ENCODE measurements around the gene RIMS4. TPM values are rescaled to one million over a fixed set of nuclear protein-coding genes. Genes with fewer than 3 reads are reported as not detected.
A peak's percentile ranks its signal among the peaks of the same experiment; 100 is the strongest.

Gene RIMS4
- total and polyA plus RNA-seq, 2 of the 13 experiments (the other 11 are each of a cell fraction or from before 2014, with no cell fraction given), result 0.01 to 0.07 TPM

DNA sequence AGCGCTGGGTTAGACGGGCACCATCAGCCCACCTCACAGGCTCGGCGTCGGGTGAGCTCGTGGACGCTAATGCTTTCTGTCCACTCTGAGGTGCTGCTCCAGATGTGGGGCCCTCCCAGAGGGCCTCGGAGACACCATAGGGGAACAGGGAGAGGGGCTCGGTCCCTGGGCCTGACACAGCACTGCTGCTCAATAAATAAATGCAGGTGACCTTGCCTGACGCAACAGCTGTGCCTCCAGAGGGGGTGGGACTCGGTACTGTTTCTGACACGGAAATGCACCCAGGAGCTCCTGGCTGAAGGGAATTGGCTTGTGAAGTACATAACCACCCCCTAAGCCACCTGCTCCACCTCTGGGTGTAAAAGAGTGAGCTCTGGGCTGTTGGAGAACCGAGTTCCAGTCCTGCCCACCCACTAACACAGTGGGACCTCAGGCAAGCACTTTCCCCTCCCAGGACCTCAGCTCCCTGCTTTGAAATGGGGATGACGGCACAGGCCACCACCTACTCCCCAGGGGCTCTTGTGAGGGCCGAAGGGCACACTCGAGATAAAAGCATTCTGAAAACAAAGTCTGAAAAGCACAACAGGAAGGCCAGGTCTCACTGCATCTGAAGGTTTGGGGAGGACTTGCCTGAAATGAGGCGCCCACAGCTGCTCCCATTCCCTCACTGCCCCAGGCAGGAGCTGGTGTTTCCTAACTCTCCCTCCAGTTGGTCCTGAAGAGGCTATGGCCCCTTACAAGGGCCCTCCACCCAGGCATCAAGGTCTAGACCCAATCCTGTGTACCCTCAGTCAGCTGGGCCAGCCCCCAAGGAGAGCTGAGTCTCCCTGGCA lies 58.0 kb downstream of the RIMS4 start (continued):
- no peak for TF ChIP-seq YY1 (IDR thresholded peaks at IDR 0.05; ENCODE audit: insufficient read depth, insufficient replicate concordance, low read depth, low read length)
- TF ChIP-seq ZSCAN9 (CRISPR knock-in tag; IDR thresholded peaks at IDR 0.05; ENCODE audit: borderline replicate concordance), result no peak
- no peak for TF ChIP-seq ZNF264 (CRISPR knock-in tag; IDR thresholded peaks at IDR 0.05)
- no peak for TF ChIP-seq ZBTB20 (CRISPR knock-in tag; IDR thresholded peaks at IDR 0.05; ENCODE audit: borderline replicate concordance, low read depth)
- TF ChIP-seq, protein P1, sequence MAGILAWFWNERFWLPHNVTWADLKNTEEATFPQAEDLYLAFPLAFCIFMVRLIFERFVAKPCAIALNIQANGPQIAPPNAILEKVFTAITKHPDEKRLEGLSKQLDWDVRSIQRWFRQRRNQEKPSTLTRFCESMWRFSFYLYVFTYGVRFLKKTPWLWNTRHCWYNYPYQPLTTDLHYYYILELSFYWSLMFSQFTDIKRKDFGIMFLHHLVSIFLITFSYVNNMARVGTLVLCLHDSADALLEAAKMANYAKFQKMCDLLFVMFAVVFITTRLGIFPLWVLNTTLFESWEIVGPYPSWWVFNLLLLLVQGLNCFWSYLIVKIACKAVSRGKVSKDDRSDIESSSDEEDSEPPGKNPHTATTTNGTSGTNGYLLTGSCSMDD (CRISPR knock-in tag; IDR thresholded peaks at IDR 0.05), result 0 out of 2 replicates have a peak, but pooled peaks have one; percentile 26
- TF ChIP-seq MBNL3 (CRISPR knock-in tag; conservative IDR thresholded peaks at IDR 0.05), result no peak
- TF ChIP-seq TAF1 (CRISPR knock-in tag; IDR thresholded peaks at IDR 0.05), result 0 out of 2 replicates have a peak, but pooled peaks have one; percentile 12
- TF ChIP-seq ZNF878 (CRISPR knock-in tag; IDR thresholded peaks at IDR 0.05), result no peak
- no peak for TF ChIP-seq ZNF235 (CRISPR knock-in tag; IDR thresholded peaks at IDR 0.05; ENCODE audit: borderline replicate concordance)
- no peak for TF ChIP-seq ZNF75D (CRISPR knock-in tag; IDR thresholded peaks at IDR 0.05; ENCODE audit: borderline replicate concordance)
- TF ChIP-seq ATF7-NPFF (CRISPR knock-in tag; IDR thresholded peaks at IDR 0.05; ENCODE audit: low read depth), result no peak
- no peak for TF ChIP-seq KLF9 (CRISPR knock-in tag; IDR thresholded peaks at IDR 0.05; ENCODE audit: low read depth)
- no peak for TF ChIP-seq RXRA (CRISPR knock-in tag; IDR thresholded peaks at IDR 0.05)
- no peak for TF ChIP-seq MYC (CRISPR knock-in tag; IDR thresholded peaks at IDR 0.05; ENCODE audit: borderline replicate concordance)
- no peak for TF ChIP-seq ATF7 (IDR thresholded peaks at IDR 0.05)
- no peak for TF ChIP-seq ATF7 (CRISPR knock-in tag; IDR thresholded peaks at IDR 0.05)
- no peak for TF ChIP-seq JUND (CRISPR knock-in tag; IDR thresholded peaks at IDR 0.05)
- TF ChIP-seq, protein P2, sequence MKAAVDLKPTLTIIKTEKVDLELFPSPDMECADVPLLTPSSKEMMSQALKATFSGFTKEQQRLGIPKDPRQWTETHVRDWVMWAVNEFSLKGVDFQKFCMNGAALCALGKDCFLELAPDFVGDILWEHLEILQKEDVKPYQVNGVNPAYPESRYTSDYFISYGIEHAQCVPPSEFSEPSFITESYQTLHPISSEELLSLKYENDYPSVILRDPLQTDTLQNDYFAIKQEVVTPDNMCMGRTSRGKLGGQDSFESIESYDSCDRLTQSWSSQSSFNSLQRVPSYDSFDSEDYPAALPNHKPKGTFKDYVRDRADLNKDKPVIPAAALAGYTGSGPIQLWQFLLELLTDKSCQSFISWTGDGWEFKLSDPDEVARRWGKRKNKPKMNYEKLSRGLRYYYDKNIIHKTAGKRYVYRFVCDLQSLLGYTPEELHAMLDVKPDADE (CRISPR knock-in tag; IDR thresholded peaks at IDR 0.05), result no peak
- no peak for TF ChIP-seq ZNF256 (CRISPR knock-in tag; conservative IDR thresholded peaks at IDR 0.05)
- TF ChIP-seq, protein P3, sequence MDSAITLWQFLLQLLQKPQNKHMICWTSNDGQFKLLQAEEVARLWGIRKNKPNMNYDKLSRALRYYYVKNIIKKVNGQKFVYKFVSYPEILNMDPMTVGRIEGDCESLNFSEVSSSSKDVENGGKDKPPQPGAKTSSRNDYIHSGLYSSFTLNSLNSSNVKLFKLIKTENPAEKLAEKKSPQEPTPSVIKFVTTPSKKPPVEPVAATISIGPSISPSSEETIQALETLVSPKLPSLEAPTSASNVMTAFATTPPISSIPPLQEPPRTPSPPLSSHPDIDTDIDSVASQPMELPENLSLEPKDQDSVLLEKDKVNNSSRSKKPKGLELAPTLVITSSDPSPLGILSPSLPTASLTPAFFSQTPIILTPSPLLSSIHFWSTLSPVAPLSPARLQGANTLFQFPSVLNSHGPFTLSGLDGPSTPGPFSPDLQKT (CRISPR knock-in tag; IDR thresholded peaks at IDR 0.05; ENCODE audit: borderline replicate concordance), result 0 out of 2 replicates have a peak, but pooled peaks have one; percentile 12
- TF ChIP-seq ZNF230 (CRISPR knock-in tag; IDR thresholded peaks at IDR 0.05), result no peak
- TF ChIP-seq KLF15 (CRISPR knock-in tag; IDR thresholded peaks at IDR 0.05; ENCODE audit: borderline replicate concordance), result no peak
- TF ChIP-seq, protein P4, sequence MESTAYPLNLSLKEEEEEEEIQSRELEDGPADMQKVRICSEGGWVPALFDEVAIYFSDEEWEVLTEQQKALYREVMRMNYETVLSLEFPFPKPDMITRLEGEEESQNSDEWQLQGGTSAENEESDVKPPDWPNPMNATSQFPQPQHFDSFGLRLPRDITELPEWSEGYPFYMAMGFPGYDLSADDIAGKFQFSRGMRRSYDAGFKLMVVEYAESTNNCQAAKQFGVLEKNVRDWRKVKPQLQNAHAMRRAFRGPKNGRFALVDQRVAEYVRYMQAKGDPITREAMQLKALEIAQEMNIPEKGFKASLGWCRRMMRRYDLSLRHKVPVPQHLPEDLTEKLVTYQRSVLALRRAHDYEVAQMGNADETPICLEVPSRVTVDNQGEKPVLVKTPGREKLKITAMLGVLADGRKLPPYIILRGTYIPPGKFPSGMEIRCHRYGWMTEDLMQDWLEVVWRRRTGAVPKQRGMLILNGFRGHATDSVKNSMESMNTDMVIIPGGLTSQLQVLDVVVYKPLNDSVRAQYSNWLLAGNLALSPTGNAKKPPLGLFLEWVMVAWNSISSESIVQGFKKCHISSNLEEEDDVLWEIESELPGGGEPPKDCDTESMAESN (CRISPR knock-in tag; conservative IDR thresholded peaks at IDR 0.05), result no peak
- TF ChIP-seq, protein P5, sequence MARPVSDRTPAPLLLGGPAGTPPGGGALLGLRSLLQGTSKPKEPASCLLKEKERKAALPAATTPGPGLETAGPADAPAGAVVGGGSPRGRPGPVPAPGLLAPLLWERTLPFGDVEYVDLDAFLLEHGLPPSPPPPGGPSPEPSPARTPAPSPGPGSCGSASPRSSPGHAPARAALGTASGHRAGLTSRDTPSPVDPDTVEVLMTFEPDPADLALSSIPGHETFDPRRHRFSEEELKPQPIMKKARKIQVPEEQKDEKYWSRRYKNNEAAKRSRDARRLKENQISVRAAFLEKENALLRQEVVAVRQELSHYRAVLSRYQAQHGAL (CRISPR knock-in tag; IDR thresholded peaks at IDR 0.05; ENCODE audit: not compliant biosample characterization), result no peak
